VCaP (cell line): ENCODE data around the gene MARCHF2.

Source experiments
- H3K27ac ChIP-seq: fragments of 450-650 bp; 2 replicates; pipeline ENCODE4 v1.5.1; 2017
- CTCF ChIP-seq: fragments of 450-650 bp; conservative IDR thresholded peaks from 2 replicates; pipeline ENCODE4 v1.5.1; 2017; ENCODE audit warnings: mild to moderate bottlenecking, moderate library complexity

Gene MARCHF2

GRCh38 chr19:8393192-8393870 is 19.8 kb upstream of the MARCHF2 start:
- no peak for TF ChIP-seq CTCF
- no peak overlapping the region for H3K27ac ChIP-seq

DNA sequence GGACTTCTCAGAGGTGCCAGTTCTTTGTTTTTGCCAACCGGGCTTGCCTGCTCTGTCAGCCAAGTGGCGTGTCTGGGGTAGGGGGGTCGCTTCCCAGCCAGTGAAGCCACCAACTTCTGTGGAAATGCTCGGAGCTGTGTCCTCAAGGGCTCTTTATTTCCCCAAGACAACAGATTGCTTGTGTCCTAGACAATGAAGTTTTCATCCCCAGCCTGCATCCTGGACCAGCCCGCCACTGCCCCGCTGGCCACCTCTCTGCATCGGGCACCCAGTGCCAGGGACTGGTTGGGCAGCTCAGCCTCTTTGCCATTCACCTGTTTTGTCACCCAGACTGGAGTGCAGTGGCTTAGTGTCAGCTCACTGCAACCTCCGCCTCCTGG is 19.2 kb upstream of the MARCHF2 start:
- no peak for TF ChIP-seq CTCF
- H3K27ac ChIP-seq = peak overlapping the region; percentile 22; the same call in 1 of the 2 replicates

- peak overlapping the region; percentile 22 for H3K27ac ChIP-seq
- no peak for TF ChIP-seq CTCF
Observed at GRCh38 chr19:8395621-8396082, 17.5 kb upstream of the MARCHF2 start.

GRCh38 chr19:8396185-8396562 is 16.9 kb upstream of the MARCHF2 start:
- H3K27ac ChIP-seq = no peak overlapping the region
- no peak for TF ChIP-seq CTCF

- TF ChIP-seq CTCF = peak; percentile 61
Observed at GRCh38 chr19:8396563-8397203, 16.4 kb upstream of the MARCHF2 start.

GRCh38 chr19:8397271-8397670 is 15.8 kb upstream of the MARCHF2 start:
- H3K27ac ChIP-seq = no peak overlapping the region
- no peak for TF ChIP-seq CTCF

More at GRCh38 chr19:8396563-8397203, 16.4 kb upstream of the MARCHF2 start:
- no peak overlapping the region for H3K27ac ChIP-seq

DNA sequence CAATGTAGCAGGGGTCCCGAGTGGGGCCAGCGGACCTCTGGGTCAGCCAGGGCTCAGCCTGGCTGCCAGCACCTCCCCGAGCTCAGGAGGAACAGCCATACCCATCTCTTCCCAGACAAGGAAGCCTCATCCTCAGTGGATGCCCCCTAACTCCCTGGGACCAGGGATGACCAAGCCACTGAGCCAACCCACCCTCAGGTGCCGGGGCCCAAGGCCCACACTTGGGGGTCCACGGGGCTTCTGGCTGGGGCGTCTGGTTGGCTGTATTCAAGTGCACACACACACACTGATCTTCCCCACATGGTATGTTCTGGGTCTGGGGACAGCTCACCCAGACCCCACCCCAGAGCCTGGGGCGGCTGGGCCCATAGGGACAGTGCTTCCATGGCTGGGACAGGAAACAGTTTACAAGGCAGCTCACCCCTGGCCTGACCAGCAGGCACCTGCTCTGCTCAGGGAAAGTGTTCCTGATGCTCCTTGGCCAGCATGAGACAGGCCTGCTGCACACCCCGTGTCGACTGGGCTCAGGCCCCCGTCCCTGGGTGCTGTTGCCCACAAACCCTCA is 15.3 kb upstream of the MARCHF2 start:
- no peak for TF ChIP-seq CTCF
- H3K27ac ChIP-seq = no peak overlapping the region
